Measurements from ENCODE around the gene DMXL2.
"Not testable (repeated sequence)": the region's sequence is repeated elsewhere in the genome, so short reads cannot be mapped to it uniquely, and the experiment has no call there.

Gene DMXL2

DNA sequence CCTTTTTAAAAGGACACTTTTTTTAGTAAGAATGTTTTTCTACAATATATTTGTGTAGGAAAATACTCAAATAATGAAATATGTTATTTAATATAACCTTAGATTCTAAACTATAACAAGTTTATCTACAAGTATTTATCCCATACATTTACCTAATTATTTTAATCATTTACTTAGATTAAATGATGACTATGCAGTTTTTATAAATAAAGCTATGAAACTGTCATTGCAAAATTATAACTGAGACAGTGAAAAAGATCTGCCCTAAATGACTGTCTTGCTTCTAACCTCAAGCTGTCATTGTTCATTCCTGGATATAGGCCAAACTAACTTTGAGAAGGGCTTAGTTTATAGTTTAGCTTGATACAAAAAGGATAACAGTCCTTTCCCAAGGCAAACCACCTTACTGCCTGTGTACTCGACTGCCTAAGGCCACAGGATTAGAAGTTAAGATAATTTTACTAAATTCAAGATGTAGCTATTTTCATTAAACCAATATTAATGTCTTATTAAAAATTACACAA is 197.0 kb downstream of the DMXL2 start:
- no peak overlapping the region for H3K4me2 ChIP-seq
- H3K4me1 ChIP-seq: no peaks in the 10 kb centered on the region
- H3K9ac ChIP-seq: no peak overlapping the region
- no peaks in the 10 kb centered on the region for H3K27me3 ChIP-seq
- no peak overlapping the region for H3K27ac ChIP-seq
- no peaks in the 10 kb centered on the region for H4K20me1 ChIP-seq
- no peak overlapping the region for H3K4me3 ChIP-seq
- H3K9me3 ChIP-seq: no peaks in the 10 kb centered on the region
- no peak for TF ChIP-seq Cebpa-rat (IDR thresholded peaks at IDR 0.05)
- no peaks in the 10 kb centered on the region for H3K36me3 ChIP-seq

GRCh38 chr15:51424780-51425179 is 197.8 kb downstream of the DMXL2 start:
- no peaks in the 10 kb centered on the region for H4K20me1 ChIP-seq
- no peaks in the 10 kb centered on the region for H3K4me1 ChIP-seq
- no peaks in the 10 kb centered on the region for H3K36me3 ChIP-seq
- H3K9me3 ChIP-seq: no peaks in the 10 kb centered on the region
- H3K9ac ChIP-seq: no peak overlapping the region
- no peaks in the 10 kb centered on the region for H3K27me3 ChIP-seq
- no peak for TF ChIP-seq Cebpa-rat (IDR thresholded peaks at IDR 0.05)
- no peak overlapping the region for H3K4me3 ChIP-seq
- no peak overlapping the region for H3K27ac ChIP-seq
- no peak overlapping the region for H3K4me2 ChIP-seq

GRCh38 chr15:51423040-51423439 is 199.5 kb downstream of the DMXL2 start:
- not testable (repeated sequence) for H3K27me3 ChIP-seq, H3K27ac ChIP-seq, H3K4me1 ChIP-seq, H4K20me1 ChIP-seq, H3K9me3 ChIP-seq, H3K4me2 ChIP-seq, H3K9ac ChIP-seq, H3K36me3 ChIP-seq, H3K4me3 ChIP-seq

- Histone ChIP-seq H3K9ac (no peak overlapping the region), H3K36me3 (no peaks in the 10 kb centered on the region), H3K27me3 (no peaks in the 10 kb centered on the region), H3K4me1 (no peaks in the 10 kb centered on the region), H3K4me2 (no peak overlapping the region), H4K20me1 (no peaks in the 10 kb centered on the region), H3K9me3 (no peaks in the 10 kb centered on the region), H3K4me3 (no peak overlapping the region), H3K27ac (no peak overlapping the region)
- TF ChIP-seq Cebpa-rat (IDR thresholded peaks at IDR 0.05): no peak
Observed at GRCh38 chr15:51416129-51416528, 206.4 kb downstream of the DMXL2 start.

GRCh38 chr15:51414256-51414860 is 208.2 kb downstream of the DMXL2 start:
- Histone ChIP-seq H3K27me3 (no peaks in the 10 kb centered on the region), H3K9me3 (no peaks in the 10 kb centered on the region), H3K4me2 (no peak overlapping the region), H3K27ac (no peak overlapping the region), H3K36me3 (no peaks in the 10 kb centered on the region), H3K4me1 (no peaks in the 10 kb centered on the region), H4K20me1 (no peaks in the 10 kb centered on the region), H3K9ac (no peak overlapping the region), H3K4me3 (no peak overlapping the region)
- no peak for TF ChIP-seq Cebpa-rat (IDR thresholded peaks at IDR 0.05)

DNA sequence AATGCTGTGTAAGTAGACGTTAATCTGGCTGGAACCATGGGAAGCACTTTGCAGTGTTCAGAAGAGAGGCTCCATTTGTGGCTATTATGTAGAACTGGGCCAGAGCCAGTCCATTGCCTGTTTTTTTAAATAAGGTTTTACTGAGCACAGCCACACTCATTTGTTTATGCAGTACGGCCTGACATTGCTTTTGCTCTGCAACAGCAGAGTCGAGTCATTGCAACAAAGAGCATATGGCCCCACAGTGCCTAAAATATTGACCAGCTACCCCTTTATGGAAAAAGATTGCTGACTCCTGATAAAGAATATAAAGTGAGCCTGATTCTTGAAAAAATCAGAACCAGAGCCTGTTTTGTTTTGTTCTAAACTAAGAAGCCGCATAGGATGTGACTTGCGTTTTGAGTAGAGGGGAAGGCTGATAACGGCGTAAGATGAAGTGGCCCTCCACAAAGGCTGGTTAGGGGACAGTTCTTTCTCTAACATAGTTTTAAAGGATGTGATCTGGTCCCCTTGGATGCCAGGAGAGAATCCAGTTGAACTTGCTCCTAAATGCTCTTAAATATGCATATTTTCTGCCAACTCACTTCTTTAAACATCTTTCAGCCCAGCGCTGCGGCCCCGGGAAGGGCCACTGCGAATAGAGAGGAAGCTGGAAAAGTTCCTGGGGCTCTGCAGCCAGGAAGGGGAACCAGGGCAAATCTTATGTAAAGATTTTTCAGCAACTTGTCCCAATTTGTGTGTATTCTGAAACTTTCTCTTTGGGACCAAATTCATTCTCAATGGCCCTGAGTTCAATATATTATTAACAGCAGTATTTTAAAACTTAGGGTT is 216.7 kb downstream of the DMXL2 start:
- Histone ChIP-seq H4K20me1 (no peaks in the 10 kb centered on the region), H3K9ac (no peak overlapping the region), H3K9me3 (no peaks in the 10 kb centered on the region), H3K36me3 (no peaks in the 10 kb centered on the region), H3K4me1 (no peaks in the 10 kb centered on the region), H3K4me2 (no peak overlapping the region), H3K27ac (no peak overlapping the region), H3K27me3 (no peaks in the 10 kb centered on the region), H3K4me3 (no peak overlapping the region)
- TF ChIP-seq Cebpa-rat (IDR thresholded peaks at IDR 0.05): no peak

- Histone ChIP-seq H3K36me3 (no peaks in the 10 kb centered on the region), H3K27me3 (no peaks in the 10 kb centered on the region), H4K20me1 (no peaks in the 10 kb centered on the region), H3K4me3 (no peak overlapping the region), H3K4me1 (no peaks in the 10 kb centered on the region), H3K9me3 (no peaks in the 10 kb centered on the region), H3K27ac (no peak overlapping the region), H3K9ac (no peak overlapping the region), H3K4me2 (no peak overlapping the region)
- TF ChIP-seq Cebpa-rat (IDR thresholded peaks at IDR 0.05): no peak
Observed at GRCh38 chr15:51403946-51404695, 218.4 kb downstream of the DMXL2 start.

GRCh38 chr15:51403072-51403878 is 219.3 kb downstream of the DMXL2 start:
- no peaks in the 10 kb centered on the region for H3K27me3 ChIP-seq
- no peaks in the 10 kb centered on the region for H3K36me3 ChIP-seq
- no peak overlapping the region for H3K4me2 ChIP-seq
- H3K27ac ChIP-seq: no peak overlapping the region
- H3K9ac ChIP-seq: no peak overlapping the region
- no peaks in the 10 kb centered on the region for H3K9me3 ChIP-seq
- no peak for TF ChIP-seq Cebpa-rat (IDR thresholded peaks at IDR 0.05)
- no peaks in the 10 kb centered on the region for H3K4me1 ChIP-seq
- H3K4me3 ChIP-seq: no peak overlapping the region
- H4K20me1 ChIP-seq: no peaks in the 10 kb centered on the region

DNA sequence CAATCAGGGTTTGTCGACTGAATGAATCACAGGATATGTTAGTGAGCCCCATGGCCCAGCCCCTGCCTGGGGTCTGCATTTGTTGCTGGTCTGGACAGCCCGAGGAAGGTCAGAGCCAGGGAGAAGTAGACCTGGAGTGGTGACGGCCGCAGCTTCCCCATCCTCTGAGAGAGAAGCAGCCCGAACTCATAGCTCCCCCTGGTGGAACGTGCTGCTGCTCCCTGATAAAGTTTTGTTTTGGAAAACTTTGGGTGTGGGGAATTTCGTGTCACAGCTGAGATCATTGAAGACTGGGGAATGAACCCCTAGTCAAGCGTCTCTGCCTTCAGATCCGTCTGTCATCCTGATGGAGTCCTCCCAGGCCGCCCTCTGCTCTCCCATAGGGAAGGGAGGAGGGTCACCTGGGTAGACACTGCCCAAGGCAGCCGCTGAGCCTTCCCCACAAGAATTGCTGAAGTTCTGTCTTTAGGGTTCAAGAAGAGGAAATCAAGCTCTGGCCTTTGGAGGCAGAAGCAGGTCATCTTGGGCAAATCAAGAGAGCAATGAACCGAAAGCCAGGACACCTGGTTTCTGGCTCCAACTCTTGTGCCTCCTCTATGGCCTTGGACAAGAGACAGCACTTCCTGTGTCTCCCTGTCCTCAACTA is 220.6 kb downstream of the DMXL2 start:
- Histone ChIP-seq H3K4me1 (no peaks in the 10 kb centered on the region), H3K4me3 (no peak overlapping the region), H3K9me3 (no peaks in the 10 kb centered on the region), H3K36me3 (no peaks in the 10 kb centered on the region), H3K9ac (no peak overlapping the region), H3K27ac (no peak overlapping the region), H3K4me2 (no peak overlapping the region), H3K27me3 (no peaks in the 10 kb centered on the region), H4K20me1 (no peaks in the 10 kb centered on the region)
- no peak for TF ChIP-seq Cebpa-rat (IDR thresholded peaks at IDR 0.05)
